Nephron (organoid): ENCODE results near the gene OPTC.

Source experiments
- H3K27ac Mint-ChIP-seq, 3 experiments: 2 replicates each; pipeline ENCODE4 v1.8.0; 2020; ENCODE audit warnings: mixed read lengths in 3 of 3, mild to moderate bottlenecking in 2 of 3, moderate library complexity in 1 of 3
- H3K27me3 Mint-ChIP-seq: 2 replicates; pipeline ENCODE4 v1.8.0; 2021; ENCODE audit warnings: low read depth, mild to moderate bottlenecking, moderate library complexity, mixed read lengths
- H3K36me3 Mint-ChIP-seq: 2 replicates; pipeline ENCODE4 v1.8.0; 2020; ENCODE audit warnings: low read depth, mixed read lengths
- H3K4me1 Mint-ChIP-seq: 2 replicates; pipeline ENCODE4 v1.8.0; 2020; ENCODE audit warnings: mixed read lengths
- H3K4me3 Mint-ChIP-seq, 3 experiments: 2 replicates each; pipeline ENCODE4 v1.8.0; 2020; ENCODE audit warnings: mild to moderate bottlenecking in 3 of 3, mixed read lengths in 3 of 3, moderate library complexity in 2 of 3
- H3K9me3 Mint-ChIP-seq: 2 replicates; pipeline ENCODE4 v1.8.0; 2020; ENCODE audit warnings: mixed read lengths
- CTCF ChIP-seq, 3 experiments: fragments of 200-600 bp; sonication (generic); IDR thresholded peaks; one replicate each; pipeline ENCODE4 v1.5.0; 2021; ENCODE audit warnings: antibody characterized with exemption in 3 of 3; ENCODE audit not compliant: unreplicated experiment in 3 of 3

OPTC gene

DNA sequence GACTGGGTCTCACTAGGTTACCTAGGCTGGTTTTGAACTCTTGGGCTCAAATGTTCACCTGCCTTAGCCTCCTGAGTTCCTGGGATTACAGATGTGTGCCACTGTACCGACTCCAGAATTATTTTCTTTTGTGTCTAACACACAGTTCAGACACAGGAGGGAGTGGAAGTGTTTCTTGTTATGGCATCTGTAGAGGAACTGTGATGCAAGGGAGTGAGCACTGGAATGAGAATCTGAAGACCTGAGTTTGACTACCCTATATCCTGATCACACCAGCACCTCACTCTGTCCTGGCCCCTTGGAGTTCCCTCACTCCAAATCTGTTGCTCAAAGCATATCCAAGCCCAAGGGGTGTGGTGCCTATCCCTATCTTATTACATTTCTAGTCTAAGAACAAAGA, 15.2 kb downstream of the OPTC start:
- H3K27me3 Mint-ChIP-seq, result peaks cover 9% of the 10 kb centered on the region
- peaks cover 81% of the 10 kb centered on the region for H3K4me1 Mint-ChIP-seq
- no peak overlapping the region for H3K4me3 Mint-ChIP-seq
- no peaks in the 10 kb centered on the region for H3K9me3 Mint-ChIP-seq
- H3K36me3 Mint-ChIP-seq, result no peaks in the 10 kb centered on the region
- H3K27ac Mint-ChIP-seq, result peak overlapping the region; percentile 83 to 95 (median 85)
- no peak for TF ChIP-seq CTCF (IDR thresholded peaks at IDR 0.05; ENCODE audit: unreplicated experiment in 3 of 3)

- Mint-ChIP-seq H3K9me3 (no peaks in the 10 kb centered on the region), H3K4me3 (no peak overlapping the region), H3K27me3 (peaks cover 20% of the 10 kb centered on the region), H3K27ac (peak overlapping the region in 2 of 3 experiments; percentile 69 to 87), H3K4me1 (peaks cover 80% of the 10 kb centered on the region), H3K36me3 (no peaks in the 10 kb centered on the region)
- no peak for TF ChIP-seq CTCF (IDR thresholded peaks at IDR 0.05; ENCODE audit: unreplicated experiment in 3 of 3)
Observed at GRCh38 chr1:203511513-203511912, 17.6 kb downstream of the OPTC start.

DNA sequence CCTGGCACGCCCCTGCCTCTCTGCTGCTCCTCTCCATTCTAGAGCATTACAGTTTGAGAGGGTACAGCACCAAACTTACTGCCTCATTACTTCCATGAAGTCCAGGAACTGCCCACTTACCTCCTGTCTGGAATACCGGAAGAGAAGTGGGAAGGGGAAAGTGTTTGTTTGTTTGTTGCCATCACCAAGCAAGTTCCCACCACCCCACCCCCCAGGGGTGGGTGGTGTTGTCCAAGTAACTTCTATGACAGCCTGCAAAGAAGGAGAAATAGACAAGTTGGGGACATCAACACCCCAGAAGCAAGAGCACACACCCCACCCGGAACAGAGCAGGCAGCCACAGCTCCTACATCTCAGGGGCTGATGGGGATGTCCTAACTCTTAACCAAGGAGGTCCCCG, 18.0 kb downstream of the OPTC start:
- Mint-ChIP-seq H3K4me1 (peaks cover 80% of the 10 kb centered on the region), H3K36me3 (no peaks in the 10 kb centered on the region), H3K27me3 (peaks cover 20% of the 10 kb centered on the region), H3K4me3 (no peak overlapping the region), H3K9me3 (no peaks in the 10 kb centered on the region), H3K27ac (peak overlapping the region in 2 of 3 experiments; percentile 69 to 87)
- no peak for TF ChIP-seq CTCF (IDR thresholded peaks at IDR 0.05; ENCODE audit: unreplicated experiment in 3 of 3)

GRCh38 chr1:203512517-203512847, 18.5 kb downstream of the OPTC start:
- Mint-ChIP-seq H3K27me3 (peaks cover 20% of the 10 kb centered on the region), H3K9me3 (no peaks in the 10 kb centered on the region), H3K36me3 (no peaks in the 10 kb centered on the region), H3K4me3 (peak overlapping the region; percentile 1 to 9 (median 6)), H3K27ac (peak overlapping the region; percentile 69 to 87 (median 79)), H3K4me1 (peaks cover 80% of the 10 kb centered on the region)
- TF ChIP-seq CTCF (IDR thresholded peaks at IDR 0.05; ENCODE audit: unreplicated experiment in 3 of 3), result no peak

GRCh38 chr1:203512848-203513584, 19.1 kb downstream of the OPTC start:
- peak overlapping the region; percentile 69 to 87 (median 79) for H3K27ac Mint-ChIP-seq
- peak overlapping the region; percentile 11 to 28 (median 20) for H3K4me3 Mint-ChIP-seq
- no peaks in the 10 kb centered on the region for H3K36me3 Mint-ChIP-seq
- H3K27me3 Mint-ChIP-seq, result peaks cover 20% of the 10 kb centered on the region
- H3K4me1 Mint-ChIP-seq, result peaks cover 77% of the 10 kb centered on the region
- H3K9me3 Mint-ChIP-seq, result no peaks in the 10 kb centered on the region
- no peak for TF ChIP-seq CTCF (IDR thresholded peaks at IDR 0.05; ENCODE audit: unreplicated experiment in 3 of 3)

GRCh38 chr1:203513585-203514031, 19.7 kb downstream of the OPTC start:
- Mint-ChIP-seq H3K4me3 (peak overlapping the region in 1 of 3 experiments; percentile 51), H3K27me3 (peaks cover 20% of the 10 kb centered on the region), H3K4me1 (peaks cover 74% of the 10 kb centered on the region), H3K36me3 (no peaks in the 10 kb centered on the region), H3K27ac (peak overlapping the region; percentile 69 to 87 (median 79)), H3K9me3 (no peaks in the 10 kb centered on the region)
- no peak for TF ChIP-seq CTCF (IDR thresholded peaks at IDR 0.05; ENCODE audit: unreplicated experiment in 3 of 3)
